ENCODE measurements around the gene LIN28B.

- TF ChIP-seq CTCF (IDR thresholded peaks at IDR 0.05 in 8 of 11, conservative IDR thresholded peaks at IDR 0.05 in 3 of 11) (no peak), POLR2AphosphoS5 (IDR thresholded peaks at IDR 0.05) (no peak), POLR2A (IDR thresholded peaks at IDR 0.05) (no peak)
These were observed 137.3 kb downstream of the LIN28B start for GRCh38 chr6:105094133-105094640.

All from spleen (tissue), 7 donors.